HL-60/S4 treated with phorbol 12-myristate 13-acetate at 8.2 ng/mL for 4 days and 3 days (cell line): ENCODE measurements around the gene SNCB.
"Not testable (repeated sequence)": the region's sequence is repeated elsewhere in the genome, so short reads cannot be mapped to it uniquely, and the experiment has no call there.

Experiments
- in situ Hi-C: fragments of 300-500 bp; cut with MboI; formaldehyde crosslinking; loops from 2 replicates; pipeline ENCODE4 v1.15.0; 2022; ENCODE audit warnings: low sequenced_read_pairs

SNCB gene

DNA sequence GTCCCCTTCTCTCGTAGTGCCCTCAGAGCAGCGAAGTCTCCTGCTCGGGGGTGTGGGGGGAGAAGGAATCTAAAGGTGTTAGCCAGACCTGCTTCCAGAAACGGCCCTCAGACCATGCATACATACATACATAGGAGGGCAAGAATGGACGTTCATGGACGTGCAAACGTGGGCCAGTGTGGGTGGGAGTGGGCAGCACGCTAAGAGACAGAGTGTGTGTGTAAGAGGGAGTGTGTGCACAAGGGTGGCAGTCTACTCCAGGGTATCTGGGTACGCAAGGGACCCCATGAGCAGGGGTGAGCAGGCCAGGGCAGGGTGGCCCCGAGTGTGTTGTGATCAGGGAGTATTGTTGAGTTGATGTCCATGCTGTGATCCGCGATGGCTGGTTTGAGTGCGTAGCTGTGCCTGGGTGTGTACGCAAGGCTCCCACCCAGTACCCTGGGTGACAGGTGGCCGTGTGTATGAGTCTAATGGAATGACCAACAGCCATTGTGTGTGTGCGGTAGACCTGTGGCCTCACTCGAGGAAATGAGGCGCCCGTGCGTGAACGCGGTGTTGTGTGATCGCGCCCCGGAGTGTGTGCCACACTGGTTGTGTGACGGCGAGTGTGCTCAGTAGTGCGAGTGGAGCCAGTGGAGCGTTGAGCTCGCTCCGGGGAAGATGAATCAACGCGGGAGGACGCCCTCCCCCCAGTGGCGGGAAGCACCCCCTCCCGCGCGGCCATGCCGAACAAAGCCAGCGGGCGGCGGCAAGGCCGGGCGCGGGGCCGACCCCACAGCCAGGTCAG, 21.2 kb downstream of the SNCB start:
- in situ Hi-C loops: no loop called here

DNA sequence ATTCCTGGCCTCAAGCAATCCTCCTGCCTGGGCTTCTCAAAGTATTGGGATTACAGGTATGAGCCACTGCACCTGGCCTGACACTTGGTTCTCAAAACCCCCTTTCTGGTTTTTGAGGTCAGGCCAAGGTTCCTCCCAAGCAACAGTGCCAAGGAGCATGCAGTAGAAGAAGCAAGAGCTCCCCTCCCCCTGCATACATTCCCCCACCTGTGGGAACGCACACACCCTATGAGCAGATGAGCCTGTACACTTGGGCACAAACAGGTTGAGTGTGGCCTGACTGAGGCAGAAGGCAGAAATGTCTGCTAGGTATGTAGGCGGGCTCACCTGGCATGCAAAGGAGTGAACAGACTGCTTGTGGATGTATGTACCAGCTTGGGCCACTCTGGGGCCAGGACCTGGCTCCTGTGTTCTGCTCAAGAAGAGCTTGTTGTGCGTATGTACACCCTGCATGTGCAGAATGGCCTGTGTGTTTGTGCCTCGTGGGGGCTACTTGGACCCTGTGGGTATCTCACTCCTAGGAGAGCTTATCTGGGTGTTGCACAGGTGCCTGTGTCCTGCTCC, 22.1 kb downstream of the SNCB start:
- in situ Hi-C loops: no loop called here

DNA sequence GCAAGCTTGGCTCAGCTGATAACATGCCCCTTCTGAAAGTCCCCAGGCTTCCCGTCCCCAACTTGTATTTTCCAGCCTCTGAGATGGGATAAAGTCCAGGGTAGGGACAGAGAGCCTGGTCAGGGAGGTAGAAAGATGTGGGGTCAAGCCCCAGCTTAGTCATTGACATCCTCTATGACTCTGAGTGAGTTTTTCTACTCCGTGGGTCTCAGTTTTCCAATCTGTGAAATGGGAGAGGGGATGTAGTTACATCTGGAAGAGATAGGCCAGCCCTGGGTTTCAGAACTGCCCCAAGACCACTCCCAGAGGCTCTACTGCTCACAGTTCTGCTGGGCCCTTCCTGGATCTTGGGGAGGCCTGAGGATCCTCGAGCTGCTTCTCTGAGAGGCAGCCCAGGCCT, 23.5 kb downstream of the SNCB start:
- in situ Hi-C loops: no loop called here

DNA sequence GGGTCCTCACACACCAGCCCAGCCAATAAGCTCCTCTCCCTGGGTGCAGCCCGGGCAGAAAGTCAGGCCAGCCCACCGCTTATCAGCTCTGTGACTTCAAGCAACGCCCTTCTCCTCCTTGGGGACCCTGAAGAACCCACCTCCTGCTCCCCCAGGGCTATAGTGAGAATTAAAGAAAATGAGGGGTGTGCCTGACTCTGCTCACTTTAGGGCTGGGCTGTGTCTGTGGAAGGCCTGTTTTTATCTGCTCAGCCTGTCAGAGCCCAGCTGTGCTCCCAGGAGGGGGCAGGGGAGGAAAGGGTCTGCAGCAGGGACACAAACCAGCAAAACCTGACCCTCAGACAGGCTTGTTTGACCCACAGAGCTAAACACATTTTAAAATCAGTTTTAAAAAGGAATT, 24.3 kb downstream of the SNCB start:
- in situ Hi-C loops: no loop called here

DNA sequence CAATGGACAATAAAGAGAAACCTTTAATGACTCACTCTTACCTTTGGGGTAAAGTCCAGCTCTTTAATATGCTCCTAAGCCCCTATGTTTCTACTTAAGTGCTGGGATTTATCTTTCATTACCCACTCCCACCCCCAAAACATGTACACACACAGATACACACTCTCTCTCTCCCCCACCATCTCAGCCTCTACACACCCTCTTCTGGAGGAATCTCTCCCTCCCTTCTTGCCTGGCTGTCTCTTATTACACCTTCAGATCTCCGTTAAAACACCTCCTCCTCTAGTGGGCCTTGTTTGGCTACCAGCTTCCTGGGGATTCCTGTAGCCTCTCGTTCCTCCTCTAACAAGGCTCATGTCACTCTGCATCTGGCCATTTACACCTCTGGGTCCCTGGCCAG, 27.2 kb downstream of the SNCB start:
- in situ Hi-C loops: no loop called here

DNA sequence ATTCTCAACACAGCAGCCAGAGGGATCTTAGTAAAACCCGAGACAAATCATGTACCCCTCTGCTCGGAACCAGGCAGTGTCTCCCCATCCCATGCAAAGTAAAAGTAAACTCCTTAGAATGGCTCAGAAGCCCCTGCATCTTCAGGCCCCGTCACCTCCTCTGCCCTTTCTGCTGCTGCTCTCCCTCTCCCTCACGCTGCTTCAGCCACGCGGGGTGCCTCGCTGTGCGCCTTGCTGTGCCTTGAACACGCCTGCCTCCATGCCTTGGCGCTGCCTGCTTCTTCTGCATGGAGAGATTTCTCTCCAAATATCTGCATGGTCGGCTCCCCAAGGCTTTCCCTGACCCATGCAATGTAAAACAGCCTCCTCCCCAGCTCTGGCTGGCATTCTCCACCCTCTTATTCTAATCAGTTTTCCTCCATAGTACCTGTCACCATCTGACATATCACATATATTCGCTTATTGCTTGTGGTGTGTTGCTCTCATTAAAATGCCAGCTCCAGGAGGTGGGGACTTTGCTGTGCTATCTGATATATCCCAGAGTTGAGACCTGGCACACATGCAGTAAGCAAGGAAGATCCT, 28.3 kb downstream of the SNCB start:
- in situ Hi-C loops: no loop called here

DNA sequence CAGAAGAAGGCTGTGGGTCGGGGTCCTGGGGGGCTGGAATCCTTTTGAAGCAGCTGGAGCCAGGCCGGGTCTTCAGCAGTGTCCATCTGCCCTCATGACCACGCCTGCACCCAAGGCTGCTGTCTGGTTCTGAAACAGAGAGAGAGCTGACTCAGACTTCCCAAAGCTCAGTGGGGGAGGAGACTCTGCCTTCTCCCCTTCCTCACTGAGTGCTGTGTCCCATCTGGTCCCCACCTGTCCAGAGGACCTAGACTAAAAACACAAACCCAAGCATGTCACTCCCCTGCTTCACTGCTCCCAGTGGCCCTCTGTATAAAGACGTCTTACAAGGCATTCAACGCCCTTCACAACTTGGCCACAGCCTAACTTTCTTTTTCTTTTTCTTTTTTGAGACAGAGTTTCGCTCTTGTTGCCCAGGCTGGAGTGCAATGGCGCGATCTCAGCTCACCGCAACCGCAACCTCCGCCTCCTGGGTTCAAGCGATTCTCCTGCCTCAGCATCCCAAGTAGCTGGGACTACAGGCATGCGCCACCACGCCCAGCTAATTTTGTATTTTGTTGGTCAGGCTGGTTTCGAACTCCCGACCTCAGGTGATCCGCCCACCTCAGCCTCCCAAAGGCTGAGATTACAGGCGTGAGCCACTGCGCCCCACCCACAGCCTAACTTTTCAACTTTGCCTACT, 30.4 kb downstream of the SNCB start:
- in situ Hi-C loops: not testable (repeated sequence)

DNA sequence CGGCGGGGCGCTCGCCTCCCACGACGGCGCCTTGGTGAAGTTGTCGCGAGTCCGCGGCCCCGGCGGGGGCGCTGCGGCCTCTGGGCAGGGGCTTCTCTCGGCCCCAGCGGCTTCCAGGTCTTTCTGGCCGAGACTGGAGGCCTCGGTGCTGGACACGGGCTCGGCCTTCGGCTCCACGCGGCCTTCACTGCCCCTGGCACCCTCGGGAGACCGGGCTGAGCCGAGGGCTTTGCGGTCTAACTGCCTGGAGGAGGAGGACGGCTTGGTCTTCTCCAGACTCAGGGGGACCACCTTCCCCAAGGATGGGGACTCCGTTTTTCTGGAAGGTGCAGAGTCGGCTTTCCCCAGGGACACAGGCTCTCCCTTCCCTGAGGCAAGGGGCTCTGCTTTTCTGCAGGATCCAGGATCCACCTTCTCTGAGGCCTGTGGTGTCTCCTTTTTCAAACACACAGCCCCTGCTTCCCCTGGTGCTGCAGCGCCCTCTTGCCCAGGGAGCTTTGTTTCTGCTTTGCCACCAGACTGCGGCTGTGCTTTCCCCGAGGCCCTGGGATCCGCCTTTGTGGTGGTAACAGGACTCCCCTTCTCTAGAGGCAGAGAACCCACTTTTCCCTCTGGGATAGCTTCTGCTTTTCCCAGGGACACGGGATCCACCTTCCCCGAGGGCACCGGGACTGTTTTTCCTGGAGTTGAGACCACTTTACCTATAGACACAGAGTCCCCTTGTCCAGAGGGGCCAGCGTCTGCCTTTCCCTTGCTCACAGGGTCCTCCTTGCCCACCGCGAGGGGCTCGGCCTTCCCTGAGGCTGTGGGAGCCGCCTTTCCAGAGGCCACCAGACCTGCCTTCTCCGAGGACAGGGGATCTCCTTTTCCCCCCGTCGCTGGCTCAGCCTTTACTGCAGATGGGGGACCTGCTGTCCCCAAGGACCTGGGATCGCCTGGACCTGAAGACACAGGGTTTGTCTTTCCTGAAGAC, 32.6 kb downstream of the SNCB start:
- in situ Hi-C loops: no loop called here

DNA sequence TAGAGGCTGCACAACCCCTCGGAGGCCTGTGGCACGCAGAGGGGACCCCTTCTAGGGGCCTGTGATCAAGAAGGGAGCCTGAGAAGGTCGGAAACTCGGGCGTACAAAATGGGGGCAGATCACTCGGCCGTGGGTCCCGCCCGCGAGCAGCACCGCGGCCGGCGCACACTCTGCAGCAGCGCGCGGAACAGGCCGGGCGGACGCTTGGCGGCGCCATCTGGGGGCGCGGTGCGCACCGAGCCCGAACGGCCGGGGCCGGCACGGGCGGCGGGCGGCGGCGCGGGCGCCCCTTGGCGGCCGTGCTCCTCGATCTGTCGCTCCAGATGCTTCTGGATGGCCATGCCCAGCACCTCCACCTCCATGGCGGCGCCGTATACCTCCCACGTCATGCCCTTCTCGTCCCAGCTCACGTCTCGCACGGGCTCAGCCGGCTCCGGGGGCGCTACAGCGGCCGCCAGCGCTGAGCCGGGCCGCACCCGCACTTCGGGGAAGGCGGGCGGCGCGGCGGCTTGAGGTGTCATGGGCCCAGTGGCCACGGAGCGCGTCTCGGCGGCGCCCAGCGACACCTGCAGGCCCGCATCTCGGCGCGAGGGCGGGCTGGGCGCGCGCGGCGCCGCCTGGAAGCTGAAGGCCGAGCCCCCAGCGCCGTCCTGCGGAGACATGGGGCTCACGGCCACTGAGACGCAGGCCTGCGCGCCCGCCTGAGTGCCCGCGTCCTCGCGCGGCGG, 33.5 kb downstream of the SNCB start:
- in situ Hi-C loops: no loop called here

DNA sequence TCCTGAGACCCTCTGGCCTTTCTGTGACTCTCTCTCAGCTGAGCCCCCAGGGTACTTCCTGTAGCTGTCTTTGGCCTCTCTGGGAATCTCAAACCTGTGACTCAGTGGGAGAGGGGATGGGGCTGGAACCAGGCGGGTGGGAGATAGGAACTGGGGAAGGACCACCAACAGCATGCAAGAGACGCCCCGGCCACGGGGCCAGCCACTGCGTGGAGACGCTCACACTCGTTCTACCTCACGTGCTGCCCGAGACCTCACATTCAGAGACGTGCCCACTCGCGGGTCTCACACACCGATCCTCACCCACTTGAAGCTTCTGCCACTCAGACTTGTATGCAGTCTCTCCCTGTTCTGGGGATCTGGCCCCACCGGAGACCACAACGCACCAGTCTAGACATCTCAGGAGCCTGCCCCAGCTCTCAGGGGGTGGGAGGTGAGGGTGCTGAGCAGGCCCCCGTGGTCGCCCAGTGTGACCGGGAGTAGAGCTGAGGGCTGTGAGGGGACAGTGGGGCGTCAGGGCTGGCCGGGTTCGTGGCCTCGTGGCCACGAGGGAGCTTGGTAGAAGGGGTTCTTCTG, 34.2 kb downstream of the SNCB start:
- in situ Hi-C loops: no loop called here

DNA sequence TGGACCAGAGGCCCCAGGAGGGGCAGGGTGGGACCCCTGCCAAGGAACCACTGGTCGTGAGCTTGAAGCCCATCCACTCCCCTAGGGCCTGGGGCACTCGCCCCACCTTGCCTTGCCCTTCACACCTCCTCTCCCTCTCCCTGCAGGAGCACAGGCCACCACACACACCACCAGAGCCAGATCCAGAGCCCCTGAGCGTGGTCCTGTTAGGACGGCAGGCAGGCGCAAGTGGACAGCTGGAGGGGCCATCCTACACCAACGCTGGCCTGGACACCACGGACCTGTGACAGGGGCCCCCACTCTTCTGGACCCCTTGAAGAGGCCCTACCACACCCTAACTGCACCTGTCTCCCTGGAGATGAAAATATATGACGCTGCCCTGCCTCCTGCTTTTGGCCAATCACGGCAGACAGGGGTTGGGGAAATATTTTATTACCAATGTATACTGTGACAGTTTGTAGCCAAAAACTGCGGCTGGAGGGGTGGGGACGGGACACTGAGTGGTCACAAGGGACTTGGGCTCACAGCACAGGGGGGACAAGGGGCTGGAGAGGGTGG, 34.9 kb downstream of the SNCB start:
- in situ Hi-C loops: no loop called here

DNA sequence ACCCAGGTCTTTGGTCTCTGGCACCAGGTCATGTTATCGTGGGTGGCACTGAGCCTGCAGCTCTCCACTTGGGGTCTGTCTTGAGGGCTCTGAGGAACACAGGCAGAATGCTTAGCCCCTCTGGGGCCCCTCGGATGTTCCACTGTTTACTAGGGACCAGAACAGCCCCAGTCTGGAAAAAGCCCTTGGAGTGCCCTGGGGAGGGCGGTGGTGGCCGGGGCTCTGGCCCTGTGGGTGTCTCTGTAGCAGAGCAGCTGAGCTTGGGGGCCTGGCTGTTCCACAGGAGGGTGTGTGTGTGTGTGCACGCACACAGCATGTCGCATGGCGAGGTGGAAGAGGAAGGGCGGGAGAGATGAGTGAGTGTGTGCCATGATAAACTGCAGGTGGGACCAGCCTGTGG, 35.8 kb downstream of the SNCB start:
- in situ Hi-C loops: no loop called here

DNA sequence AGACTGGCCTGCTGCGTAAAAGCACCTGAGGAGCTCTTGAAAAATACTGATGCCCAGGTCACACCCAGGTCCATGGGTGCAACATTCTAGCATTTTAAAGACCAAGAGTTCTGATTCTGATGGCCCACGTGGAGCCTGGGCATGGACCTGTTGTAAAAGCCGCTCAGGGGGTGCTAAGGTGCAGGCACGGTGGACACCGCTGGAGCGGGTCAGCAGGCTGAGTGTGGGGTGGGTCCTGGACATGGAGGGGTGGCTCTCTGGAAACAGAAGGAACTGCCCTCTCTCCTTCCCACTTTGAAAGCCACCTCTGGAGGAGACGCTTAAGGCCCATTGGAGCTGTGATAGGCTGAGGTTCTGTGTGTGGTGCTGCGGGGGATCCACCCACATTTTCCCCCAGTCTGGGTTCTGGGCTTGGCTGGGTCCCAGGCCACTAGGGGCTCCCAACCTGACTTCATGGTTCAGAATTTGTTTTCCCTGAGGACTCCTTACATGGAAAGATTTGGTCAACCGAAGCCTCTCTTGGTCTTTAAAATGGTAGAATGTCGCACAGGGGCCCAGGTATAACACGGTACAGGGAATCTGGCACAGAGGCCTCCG, 37.0 kb downstream of the SNCB start:
- in situ Hi-C loops: no loop called here

DNA sequence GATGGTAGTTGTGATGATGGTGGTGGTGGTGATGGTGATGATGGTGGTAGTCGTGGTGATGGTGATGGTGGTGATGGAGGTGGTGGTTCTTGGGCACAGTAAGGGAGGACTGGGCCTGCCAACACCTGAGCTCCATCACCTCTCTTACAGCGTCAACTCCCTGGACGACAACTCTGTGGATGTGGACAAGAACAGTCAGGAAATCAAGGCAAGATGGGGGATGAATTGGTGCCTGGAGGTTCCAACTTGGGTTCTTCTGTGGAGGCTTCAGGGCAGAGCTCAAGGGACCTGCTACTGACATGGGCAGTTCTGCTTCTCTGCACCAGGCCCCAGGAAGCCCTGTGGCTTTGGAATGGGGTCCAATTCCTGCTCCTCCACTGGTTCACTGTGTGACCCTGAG, 37.8 kb downstream of the SNCB start:
- in situ Hi-C loops: no loop called here

DNA sequence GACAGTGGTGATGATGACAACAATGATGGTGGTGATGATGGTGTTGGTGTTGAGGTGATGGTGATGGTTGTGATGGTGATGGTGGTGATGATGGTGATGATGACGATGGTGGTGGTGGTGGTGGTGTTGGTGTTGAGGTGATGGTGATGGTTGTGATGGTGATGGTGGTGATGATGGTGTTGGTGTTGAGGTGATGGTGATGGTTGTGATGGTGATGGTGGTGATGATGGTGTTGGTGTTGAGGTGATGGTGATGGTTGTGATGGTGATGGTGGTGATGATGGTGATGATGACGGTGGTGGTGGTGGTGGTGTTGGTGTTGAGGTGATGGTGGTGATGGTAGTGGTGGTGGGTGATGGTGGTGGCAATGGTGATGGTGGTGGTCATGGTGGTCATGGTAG, 38.7 kb downstream of the SNCB start:
- in situ Hi-C loops: not testable (repeated sequence)

DNA sequence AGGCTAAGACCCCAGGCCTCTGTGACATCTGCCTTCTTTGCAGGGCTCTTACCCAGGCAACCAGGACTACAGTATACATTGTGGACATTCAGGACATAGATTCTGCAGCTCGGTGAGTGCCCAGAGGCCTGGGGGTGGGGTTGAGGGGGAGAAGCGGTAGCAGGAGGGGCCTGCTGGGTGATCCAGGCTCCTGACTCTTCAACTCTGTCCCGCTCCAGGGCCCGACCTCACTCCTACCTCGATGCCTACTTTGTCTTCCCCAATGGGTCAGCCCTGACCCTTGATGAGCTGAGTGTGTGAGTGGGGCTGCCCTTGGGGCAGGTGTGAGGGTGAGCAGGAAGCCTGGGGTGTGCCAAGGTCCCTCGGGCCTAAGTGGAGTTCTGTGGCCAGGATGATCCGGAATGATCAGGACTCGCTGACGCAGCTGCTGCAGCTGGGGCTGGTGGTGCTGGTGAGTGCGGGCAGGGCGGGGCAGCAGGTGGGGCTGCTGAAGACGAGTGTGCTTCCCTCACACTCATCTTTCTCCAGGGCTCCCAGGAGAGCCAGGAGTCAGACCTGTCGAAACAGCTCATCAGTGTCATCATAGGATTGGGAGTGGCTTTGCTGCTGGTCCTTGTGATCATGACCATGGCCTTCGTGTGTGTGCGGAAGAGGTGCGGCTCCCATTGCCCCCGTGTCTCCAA, 40.2 kb downstream of the SNCB start:
- in situ Hi-C loops: no loop called here

DNA sequence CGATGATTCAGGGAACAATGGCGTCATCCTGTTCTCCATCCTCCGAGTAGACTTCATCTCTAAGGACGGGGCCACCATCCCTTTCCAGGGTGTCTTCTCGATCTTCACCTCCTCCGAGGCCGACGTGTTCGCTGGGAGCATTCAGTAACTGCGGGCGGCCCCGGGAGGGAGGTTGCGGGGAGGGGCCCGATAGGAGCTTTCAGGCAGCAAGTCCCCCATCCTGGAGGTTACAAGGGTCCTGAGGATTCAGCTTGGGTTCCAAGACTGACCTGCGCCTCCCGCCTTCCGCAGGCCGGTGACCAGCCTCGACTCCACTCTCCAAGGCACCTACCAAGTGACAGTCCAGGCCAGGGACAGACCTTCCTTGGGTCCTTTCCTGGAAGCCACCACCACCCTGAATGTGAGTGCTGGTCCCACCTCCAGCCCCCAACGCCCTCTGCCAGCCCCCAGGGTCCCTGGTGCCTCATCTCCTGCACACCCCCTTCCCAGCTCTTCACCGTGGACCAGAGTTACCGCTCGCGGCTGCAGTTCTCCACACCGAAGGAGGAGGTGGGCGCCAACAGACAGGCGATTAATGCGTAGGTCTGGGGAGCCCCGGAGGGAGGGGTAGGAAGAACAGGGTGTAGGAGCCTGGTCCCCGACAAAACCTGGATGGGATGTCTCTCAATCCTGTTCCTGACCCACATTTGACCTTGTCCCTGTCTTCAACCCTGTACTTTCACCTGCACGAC, 41.1 kb downstream of the SNCB start:
- in situ Hi-C loops: no loop called here

DNA sequence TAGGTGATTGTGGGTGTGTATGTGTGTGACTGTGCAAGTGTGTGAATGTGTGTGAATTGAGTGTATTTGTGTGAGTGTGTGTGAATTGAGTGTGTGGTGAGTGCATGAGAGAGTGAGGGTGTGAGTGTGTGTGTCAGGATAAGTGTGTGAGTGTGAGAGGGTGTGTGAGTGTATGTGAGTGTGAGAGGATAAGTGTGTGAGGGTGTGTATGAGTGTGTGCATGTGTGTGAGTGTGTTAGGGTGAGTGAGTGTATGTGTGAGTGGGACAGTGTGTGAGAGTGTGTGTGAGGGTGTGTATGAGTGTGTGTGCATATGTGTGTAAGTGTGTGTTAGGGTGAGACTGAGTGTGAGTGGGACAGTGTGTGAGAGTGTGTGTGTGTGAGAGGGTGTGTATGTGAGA, 42.0 kb downstream of the SNCB start:
- in situ Hi-C loops: no loop called here
